ACC112 (cell line): Measurements from ENCODE around the gene PCBP3.
"Not testable (repeated sequence)": the region's sequence is repeated elsewhere in the genome, so short reads cannot be mapped to it uniquely, and the experiment has no call there.

ENCODE experiments used
- H2AFZ ChIP-seq: fragments of 200-600 bp; sonication (generic); one replicate; pipeline ENCODE4 v1.6.0; 2017; ENCODE audit warnings: antibody characterized with exemption, low read length; ENCODE audit not compliant: unreplicated experiment
- H3K27ac ChIP-seq: fragments of 200-600 bp; sonication (generic); 2 replicates; pipeline ENCODE4 v1.5.1; 2014; ENCODE audit warnings: low read depth, mild to moderate bottlenecking, antibody characterized with exemption, low read length, moderate library complexity
- H3K27me3 ChIP-seq: fragments of 200-600 bp; sonication (generic); 2 replicates; pipeline ENCODE4 v1.6.1; 2014; ENCODE audit warnings: mild to moderate bottlenecking, antibody characterized with exemption, low read length, moderate library complexity, mixed read lengths; ENCODE audit not compliant: insufficient read depth
- H3K36me3 ChIP-seq: fragments of 200-600 bp; sonication (generic); 2 replicates; pipeline ENCODE4 v1.6.1; 2016; ENCODE audit warnings: mild to moderate bottlenecking, antibody characterized with exemption, low read length, moderate library complexity, mixed read lengths; ENCODE audit not compliant: insufficient read depth
- H3K4me1 ChIP-seq: fragments of 200-600 bp; sonication (generic); one replicate; pipeline ENCODE4 v1.6.1; 2016; ENCODE audit warnings: low read length, mixed read lengths; ENCODE audit not compliant: insufficient read depth, unreplicated experiment, control insufficient read depth
- H3K4me3 ChIP-seq: fragments of 200-600 bp; sonication (generic); 2 replicates; pipeline ENCODE4 v1.5.1; 2014; ENCODE audit warnings: mild to moderate bottlenecking, low read depth, low read length
- H3K79me2 ChIP-seq: fragments of 200-600 bp; sonication (generic); one replicate; pipeline ENCODE4 v1.6.0; 2016; ENCODE audit warnings: low read length; ENCODE audit not compliant: control insufficient read depth, unreplicated experiment, insufficient read depth

Gene PCBP3

GRCh38 chr21:45972353-45972715, 328.8 kb downstream of the PCBP3 start:
- H3K4me1 ChIP-seq, result peaks cover 43% of the 10 kb centered on the region
- no peak overlapping the region for H2AFZ ChIP-seq
- H3K27ac ChIP-seq, result peak overlapping the region; percentile 80
- peak overlapping the region; percentile 76 for H3K4me3 ChIP-seq
- H3K27me3 ChIP-seq, result no peaks in the 10 kb centered on the region
- no peaks in the 10 kb centered on the region for H3K36me3 ChIP-seq
- no peaks in the 10 kb centered on the region for H3K79me2 ChIP-seq

GRCh38 chr21:45972716-45973474, 329.4 kb downstream of the PCBP3 start:
- Histone ChIP-seq H3K27ac (peak overlapping the region; percentile 80), H3K27me3 (no peaks in the 10 kb centered on the region), H2AFZ (peak overlapping the region; percentile 86), H3K4me1 (peaks cover 43% of the 10 kb centered on the region), H3K4me3 (peak overlapping the region; percentile 76), H3K36me3 (no peaks in the 10 kb centered on the region), H3K79me2 (no peaks in the 10 kb centered on the region)

GRCh38 chr21:45973475-45974072, 330.0 kb downstream of the PCBP3 start:
- Histone ChIP-seq H3K79me2 (no peaks in the 10 kb centered on the region), H3K27me3 (no peaks in the 10 kb centered on the region), H3K27ac (peak overlapping the region; percentile 80), H3K4me3 (peak overlapping the region; percentile 76), H3K4me1 (peaks cover 47% of the 10 kb centered on the region), H3K36me3 (no peaks in the 10 kb centered on the region), H2AFZ (peak overlapping the region; percentile 86)

DNA sequence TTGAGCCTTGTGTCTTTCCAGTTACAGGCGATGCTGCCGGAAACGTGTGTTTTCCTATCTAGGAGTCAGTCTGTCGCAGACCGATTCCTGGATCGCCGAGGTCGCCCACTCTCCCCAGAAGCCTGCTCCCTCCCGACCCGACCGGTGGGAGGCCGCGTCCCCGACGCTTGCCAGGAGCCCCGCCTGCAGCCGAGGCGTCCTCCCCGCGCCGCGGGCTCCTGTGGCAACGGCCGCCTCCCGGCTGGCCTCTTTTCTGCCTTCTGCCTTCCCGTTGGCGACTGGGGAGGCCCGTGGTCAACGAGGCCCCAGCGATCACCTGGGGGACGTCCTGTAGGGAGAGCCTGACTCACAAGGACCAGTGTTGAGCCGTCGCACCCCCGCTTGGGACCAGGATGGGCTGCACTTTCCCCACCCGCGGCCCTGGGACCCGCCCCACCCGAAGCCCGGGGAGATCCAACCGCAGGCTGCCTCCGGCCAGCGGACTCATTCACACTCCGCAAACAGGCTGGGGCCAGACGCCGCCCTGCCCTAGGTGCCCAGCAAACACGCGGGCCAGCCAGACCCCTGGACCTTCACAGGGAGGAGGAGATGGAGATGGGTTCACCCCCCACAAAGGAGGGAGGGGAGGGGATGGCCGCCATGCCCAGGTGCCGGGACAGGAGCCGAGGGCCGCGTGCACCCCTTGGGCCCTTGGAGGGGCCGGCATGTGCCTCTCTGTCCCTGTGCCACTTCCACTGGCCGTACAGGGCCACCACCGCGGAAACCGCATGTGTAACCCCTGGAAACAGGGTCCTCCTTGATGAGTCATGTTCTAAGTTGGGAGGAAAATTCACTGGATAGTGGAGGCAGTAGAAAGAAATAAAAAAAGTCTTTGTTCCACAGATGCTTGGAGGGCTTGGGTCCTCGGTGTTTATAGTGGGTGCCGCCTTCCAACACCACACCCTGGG, 330.8 kb downstream of the PCBP3 start:
- peaks cover 54% of the 10 kb centered on the region for H3K4me1 ChIP-seq
- H3K36me3 ChIP-seq, result no peaks in the 10 kb centered on the region
- H3K4me3 ChIP-seq, result peak overlapping the region; percentile 76
- H2AFZ ChIP-seq, result peak overlapping the region; percentile 16
- H3K27ac ChIP-seq, result peak overlapping the region; percentile 80
- no peaks in the 10 kb centered on the region for H3K27me3 ChIP-seq
- H3K79me2 ChIP-seq, result no peaks in the 10 kb centered on the region

- peak overlapping the region; percentile 76 for H3K4me3 ChIP-seq
- peak overlapping the region; percentile 80 for H3K27ac ChIP-seq
- no peaks in the 10 kb centered on the region for H3K79me2 ChIP-seq
- H3K36me3 ChIP-seq, result no peaks in the 10 kb centered on the region
- no peaks in the 10 kb centered on the region for H3K27me3 ChIP-seq
- H3K4me1 ChIP-seq, result peaks cover 56% of the 10 kb centered on the region
- H2AFZ ChIP-seq, result no peak overlapping the region
These were observed 331.6 kb downstream of the PCBP3 start for GRCh38 chr21:45975020-45975666.

GRCh38 chr21:45975667-45976409, 332.3 kb downstream of the PCBP3 start:
- not testable (repeated sequence) for H3K36me3 ChIP-seq, H3K4me3 ChIP-seq, H3K27me3 ChIP-seq, H3K79me2 ChIP-seq, H3K27ac ChIP-seq, H2AFZ ChIP-seq
- peaks cover 59% of the 10 kb centered on the region for H3K4me1 ChIP-seq

GRCh38 chr21:45976701-45977311, 333.3 kb downstream of the PCBP3 start:
- H2AFZ ChIP-seq, result no peak overlapping the region
- no peaks in the 10 kb centered on the region for H3K27me3 ChIP-seq
- H3K4me1 ChIP-seq, result peaks cover 51% of the 10 kb centered on the region
- H3K4me3 ChIP-seq, result no peak overlapping the region
- no peak overlapping the region for H3K27ac ChIP-seq
- H3K79me2 ChIP-seq, result peaks cover 2% of the 10 kb centered on the region
- no peaks in the 10 kb centered on the region for H3K36me3 ChIP-seq

DNA sequence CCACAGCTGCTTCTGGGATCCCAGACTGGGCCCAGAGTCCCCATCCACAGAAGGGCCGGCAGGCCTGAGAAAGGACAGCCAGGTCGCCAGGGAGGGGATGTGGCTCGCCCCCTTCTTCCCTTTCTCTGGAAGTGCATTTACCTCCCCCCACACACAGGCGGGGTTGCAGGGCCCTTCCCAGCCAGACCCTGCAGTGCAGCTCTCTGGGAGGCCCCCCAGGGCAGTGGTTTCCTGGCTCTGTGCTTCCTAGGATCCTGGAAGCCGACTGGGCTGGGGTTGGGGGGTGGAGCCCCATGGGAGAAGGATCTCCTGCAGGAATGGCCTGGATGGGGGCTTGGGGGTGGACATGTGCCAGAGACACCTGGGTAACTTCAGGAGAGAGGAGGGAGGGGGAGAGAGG, 333.9 kb downstream of the PCBP3 start:
- Histone ChIP-seq H3K27ac (no peak overlapping the region), H3K4me3 (no peak overlapping the region)

GRCh38 chr21:45979141-45979631, 335.7 kb downstream of the PCBP3 start:
- Histone ChIP-seq H3K27ac (no peak overlapping the region; the same call in 1 of the 2 replicates), H3K79me2 (peaks cover 25% of the 10 kb centered on the region), H3K4me3 (no peak overlapping the region), H3K36me3 (peaks cover 13% of the 10 kb centered on the region; the same call in 1 of the 2 replicates), H3K27me3 (no peaks in the 10 kb centered on the region), H3K4me1 (peaks cover 33% of the 10 kb centered on the region), H2AFZ (no peak overlapping the region)

More for the DNA sequence above, 333.9 kb downstream of the PCBP3 start:
- Histone ChIP-seq H2AFZ (no peak overlapping the region), H3K27me3 (no peaks in the 10 kb centered on the region), H3K36me3 (peaks cover under 1% of the 10 kb centered on the region; the same call in 1 of the 2 replicates), H3K79me2 (peaks cover 8% of the 10 kb centered on the region), H3K4me1 (peaks cover 45% of the 10 kb centered on the region)
